Right lobe of liver (tissue), 4 donors: ENCODE data around the gene TSPAN12.

Experiments
- CTCF ChIP-seq, 4 donors: fragments of 200-600 bp in 3 of 4; fragments of 450-650 bp in 1 of 4; IDR thresholded peaks; one replicate each; pipeline versions ENCODE4 v1.5.1 to v1.8.0; 2016 to 2022; ENCODE audit warnings: antibody characterized with exemption in 4 of 4, mild to moderate bottlenecking in 2 of 4
- POLR2A ChIP-seq: fragments of 450-650 bp; IDR thresholded peaks from one replicate; pipeline ENCODE4 v1.6.1; 2017; ENCODE audit warnings: antibody characterized with exemption, mild to moderate bottlenecking
- donor health status: DM: no; HTN: no; CAD: no.
- donor health status: DM: no; HTN: no; CAD: no.
- donor health status: DM: no; HTN: yes; CAD: no.

GRCh38 chr7:120836556-120837115 lies 21.3 kb downstream of the TSPAN12 start:
- TF ChIP-seq CTCF (IDR thresholded peaks at IDR 0.05) (no peak), POLR2A (no peak)
